CD4-positive, CD25-positive, alpha-beta regulatory T cell (primary cell): Measurements from ENCODE around the gene TRIM67. TPM values are rescaled to one million over a fixed set of nuclear protein-coding genes. Genes with fewer than 3 reads are reported as not detected.

Experiments used
- ATAC-seq, 2 donors: fragments of 150-1000 bp; cut with Tn5 transposase; one replicate each; pipeline ENCODE4 v1.10.0; 2021; ENCODE audit warnings: low read depth in 2 of 2, moderate number of reproducible peaks in 2 of 2, moderate library complexity in 1 of 2
- DNase-seq, 3 donors: peaks; one replicate each; pipeline versions ENCODE4 v3.0.0 to v3.0.0-alpha.2; 2012 to 2022; ENCODE audit warnings: mixed read lengths in 1 of 3
- H3K27ac ChIP-seq: one replicate; pipeline ENCODE4 v1.7.0; 2013; ENCODE audit warnings: mild to moderate bottlenecking, low read length; ENCODE audit not compliant: insufficient read depth, poor library complexity, severe bottlenecking
- H3K27me3 ChIP-seq: one replicate; pipeline ENCODE4 v1.7.0; 2013; ENCODE audit warnings: low read length; ENCODE audit not compliant: control insufficient read depth, insufficient read depth
- H3K36me3 ChIP-seq: one replicate; pipeline ENCODE4 v1.7.0; 2013; ENCODE audit warnings: mild to moderate bottlenecking, low read length, moderate library complexity; ENCODE audit not compliant: control insufficient read depth, insufficient read depth
- H3K4me1 ChIP-seq: 2 replicates; pipeline ENCODE4 v1.7.0; 2013; ENCODE audit warnings: mild to moderate bottlenecking, low read length; ENCODE audit not compliant: insufficient read depth, control insufficient read depth, poor library complexity, severe bottlenecking
- H3K4me3 ChIP-seq: one replicate; pipeline ENCODE4 v1.7.0; 2013; ENCODE audit warnings: low read depth, mild to moderate bottlenecking, low read length, moderate library complexity
- H3K9me3 ChIP-seq, 2 experiments: 1 replicate in 1 of 2; 2 replicates in 1 of 2; pipeline ENCODE4 v1.7.0; 2013; ENCODE audit warnings: low read length in 2 of 2, mild to moderate bottlenecking in 1 of 2, moderate library complexity in 1 of 2; ENCODE audit not compliant: control insufficient read depth in 2 of 2
- H3K27ac Mint-ChIP-seq, 3 donors: one replicate each; pipeline ENCODE4 v1.8.0; 2020 to 2022; ENCODE audit warnings: mild to moderate bottlenecking in 3 of 3, mixed read lengths in 3 of 3, moderate library complexity in 2 of 3
- H3K27me3 Mint-ChIP-seq: one replicate; pipeline ENCODE4 v1.8.0; 2022; ENCODE audit warnings: mild to moderate bottlenecking, mixed read lengths
- H3K36me3 Mint-ChIP-seq: one replicate; pipeline ENCODE4 v1.8.0; 2020; ENCODE audit warnings: mixed read lengths
- H3K4me1 Mint-ChIP-seq, 4 donors: one replicate each; pipeline ENCODE4 v1.8.0; 2020 to 2022; ENCODE audit warnings: mixed read lengths in 4 of 4, mild to moderate bottlenecking in 1 of 4
- H3K4me3 Mint-ChIP-seq, 4 donors: one replicate each; pipeline ENCODE4 v1.8.0; 2020 to 2022; ENCODE audit warnings: mild to moderate bottlenecking in 4 of 4, mixed read lengths in 4 of 4, moderate library complexity in 3 of 4
- H3K9me3 Mint-ChIP-seq, 7 donors: one replicate each; pipeline ENCODE4 v1.8.0; 2020 to 2022; ENCODE audit warnings: mixed read lengths in 7 of 7, mild to moderate bottlenecking in 3 of 7, moderate library complexity in 2 of 7
- polyA plus RNA-seq, 4 donors: library from polyadenylated mRNA; unstranded; fragments of 300-500 nt; fragmentation: Illumina TruSeq; gene quantifications; one replicate each; pipeline ENCODE4 v1.2.3, GENCODE V29; 2021
- total RNA-seq: library from RNA; stranded (reverse); gene quantifications from one replicate; pipeline ENCODE4 v1.2.3, GENCODE V29; 2022

TRIM67 gene
- total and polyA plus RNA-seq, 5 donors from 2014 or later = not detected

DNA sequence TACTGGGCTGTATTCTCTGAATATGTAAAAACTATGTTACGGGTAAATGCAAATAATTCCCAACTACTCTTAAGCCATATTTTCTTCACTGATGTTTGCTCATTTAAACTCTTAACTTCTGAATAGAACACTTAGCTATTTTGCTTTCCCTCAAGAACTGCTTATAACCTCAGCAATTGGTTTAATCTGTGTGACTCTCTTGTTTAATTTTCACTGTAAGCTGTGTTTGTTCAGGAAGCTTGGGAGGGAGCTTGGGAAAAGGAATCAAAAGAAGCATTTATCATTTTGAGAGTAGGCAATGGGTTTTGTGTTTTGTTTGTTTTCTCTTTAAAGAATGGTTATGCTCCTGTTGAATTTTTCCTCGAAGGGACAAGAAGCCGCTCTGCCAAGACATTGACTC lies 103.5 kb downstream of the TRIM67 start:
- H3K36me3 Mint-ChIP-seq = peaks cover 59% of the 10 kb centered on the region
- H3K27me3 Mint-ChIP-seq = no peaks in the 10 kb centered on the region
- Histone ChIP-seq H3K4me1 (no peaks in the 10 kb centered on the region), H3K27me3 (no peaks in the 10 kb centered on the region), H3K9me3 (no peaks in the 10 kb centered on the region), H3K27ac (no peak overlapping the region), H3K4me3 (no peak overlapping the region), H3K36me3 (peaks cover 82% of the 10 kb centered on the region)
- no peaks in the 10 kb centered on the region for H3K4me1 Mint-ChIP-seq
- no peak for DNase-seq
- ATAC-seq = no peak
- no peaks in the 10 kb centered on the region for H3K9me3 Mint-ChIP-seq
- no peak overlapping the region for H3K27ac Mint-ChIP-seq
- no peak overlapping the region for H3K4me3 Mint-ChIP-seq

GRCh38 chr1:231266811-231267322 lies 105.0 kb downstream of the TRIM67 start:
- H3K27ac Mint-ChIP-seq = peak overlapping the region in 1 of 3 donors; percentile 7
- H3K4me3 Mint-ChIP-seq = no peak overlapping the region
- peaks cover 65% of the 10 kb centered on the region for H3K36me3 Mint-ChIP-seq
- peaks cover 75% of the 10 kb centered on the region for H3K36me3 ChIP-seq
- ATAC-seq (no peak), DNase-seq (no peak)
- no peak overlapping the region for H3K4me3 ChIP-seq
- H3K9me3 ChIP-seq = no peaks in the 10 kb centered on the region
- H3K4me1 Mint-ChIP-seq = peaks cover 0 to 8% (median 4%) of the 10 kb centered on the region in 4 donors
- no peaks in the 10 kb centered on the region for H3K27me3 Mint-ChIP-seq
- H3K27me3 ChIP-seq = no peaks in the 10 kb centered on the region
- H3K27ac ChIP-seq = no peak overlapping the region
- no peaks in the 10 kb centered on the region for H3K4me1 ChIP-seq
- H3K9me3 Mint-ChIP-seq = no peaks in the 10 kb centered on the region

Other genes starting within 250 kb of the TRIM67 start
- gene TTC13, start 183.2 kb upstream of the TRIM67 start, total RNA-seq = 40.5 TPM
- gene TTC13, start 183.2 kb upstream of the TRIM67 start, polyA plus RNA-seq = 10 to 100 TPM in 3 of 4 donors, 1 to 10 TPM in 1; 8.9 to 13.8 (median 11.1) TPM
- 6.8 TPM for gene ARV1, start 183.0 kb upstream of the TRIM67 start, total RNA-seq
- 10 to 100 TPM; 30.7 to 41.6 (median 35.1) TPM for gene ARV1, start 183.0 kb upstream of the TRIM67 start, polyA plus RNA-seq
- gene FAM89A, start 121.8 kb upstream of the TRIM67 start, total RNA-seq = 1.1 TPM
- gene FAM89A, start 121.8 kb upstream of the TRIM67 start, polyA plus RNA-seq = 1 to 10 TPM; 2.1 to 7.9 (median 5.7) TPM
- gene GNPAT, start 79.2 kb downstream of the TRIM67 start, total RNA-seq = 23.1 TPM
- gene GNPAT, start 79.2 kb downstream of the TRIM67 start, polyA plus RNA-seq = 10 to 100 TPM; 36.4 to 46.8 (median 41.7) TPM
- 46.1 TPM for gene EXOC8, start 175.8 kb downstream of the TRIM67 start, total RNA-seq
- 1 to 10 TPM; 3.9 to 5.4 (median 4.1) TPM for gene EXOC8, start 175.8 kb downstream of the TRIM67 start, polyA plus RNA-seq
- 31.3 TPM for gene SPRTN, start 176.2 kb downstream of the TRIM67 start, total RNA-seq
- 10 to 100 TPM; 18.5 to 27.3 (median 23.1) TPM for gene SPRTN, start 176.2 kb downstream of the TRIM67 start, polyA plus RNA-seq